ENCODE measurements around the gene GGT6. TPM values are rescaled to one million over a fixed set of nuclear protein-coding genes. Genes with fewer than 3 reads are reported as not detected.
"Not testable (repeated sequence)": the region's sequence is repeated elsewhere in the genome, so short reads cannot be mapped to it uniquely, and the experiment has no call there.

Gene GGT6
- total RNA-seq, 1 donor from 2014 or later = 9.6 TPM

- Histone ChIP-seq H3K36me3 (no peaks in the 10 kb centered on the region), H3K4me1 (peaks cover 35% of the 10 kb centered on the region), H3K27ac (peak overlapping the region; percentile 74), H3K27me3 (no peaks in the 10 kb centered on the region), H3K9me3 (no peaks in the 10 kb centered on the region), H3K4me3 (no peak overlapping the region)
- intact Hi-C loops (cut with DNase I) = no loop called here
- DNase-seq (ENCODE audit: extremely low spot score in 2 of 2) = no peak
- TF ChIP-seq POLR2AphosphoS5 (IDR thresholded peaks at IDR 0.05; ENCODE audit: insufficient read depth in 1 of 2, low read depth in 1 of 2) (peak; percentile 60 to 70), POLR2A (IDR thresholded peaks at IDR 0.05) (no peak), CTCF (IDR thresholded peaks at IDR 0.05) (no peak)
These were observed 45.4 kb upstream of the GGT6 start for GRCh38 chr17:4605826-4606225.

- intact Hi-C loops (cut with DNase I); H3K4me3 ChIP-seq; DNase-seq (ENCODE audit: extremely low spot score in 2 of 2); H3K27me3 ChIP-seq; H3K9me3 ChIP-seq; H3K36me3 ChIP-seq: not testable (repeated sequence)
- H3K27ac ChIP-seq = peak overlapping the region; percentile 74
- peaks cover 35% of the 10 kb centered on the region for H3K4me1 ChIP-seq
These were observed 44.4 kb upstream of the GGT6 start for GRCh38 chr17:4604736-4605135.

- intact Hi-C loops (cut with DNase I) = no loop called here
- Histone ChIP-seq H3K27me3 (no peaks in the 10 kb centered on the region), H3K9me3 (no peaks in the 10 kb centered on the region), H3K4me1 (peaks cover 40% of the 10 kb centered on the region), H3K27ac (peak overlapping the region; percentile 74), H3K36me3 (no peaks in the 10 kb centered on the region), H3K4me3 (no peak overlapping the region)
- TF ChIP-seq POLR2AphosphoS5 (IDR thresholded peaks at IDR 0.05; ENCODE audit: insufficient read depth in 1 of 2, low read depth in 1 of 2) = peak; percentile 7 to 42
- no peak for TF ChIP-seq CTCF (IDR thresholded peaks at IDR 0.05)
- DNase-seq (ENCODE audit: extremely low spot score in 2 of 2) = no peak
These were observed 43.8 kb upstream of the GGT6 start for GRCh38 chr17:4604111-4604644.

GRCh38 chr17:4602041-4602440, 41.7 kb upstream of the GGT6 start:
- intact Hi-C loops (cut with DNase I) = no loop called here

GRCh38 chr17:4601326-4601725, 40.9 kb upstream of the GGT6 start:
- TF ChIP-seq POLR2AphosphoS5 (IDR thresholded peaks at IDR 0.05; ENCODE audit: insufficient read depth in 1 of 2, low read depth in 1 of 2) (no peak), POLR2A (IDR thresholded peaks at IDR 0.05) (no peak), CTCF (IDR thresholded peaks at IDR 0.05) (no peak)
- no peak overlapping the region for H3K27ac ChIP-seq
- H3K27me3 ChIP-seq = no peaks in the 10 kb centered on the region
- no peak overlapping the region for H3K4me3 ChIP-seq
- peaks cover 34% of the 10 kb centered on the region for H3K4me1 ChIP-seq
- no peak for DNase-seq (ENCODE audit: extremely low spot score in 2 of 2)
- H3K9me3 ChIP-seq = no peaks in the 10 kb centered on the region
- intact Hi-C loops (cut with DNase I) = no loop called here
- H3K36me3 ChIP-seq = no peaks in the 10 kb centered on the region

More at GRCh38 chr17:4602041-4602440, 41.7 kb upstream of the GGT6 start:
- no peaks in the 10 kb centered on the region for H3K9me3 ChIP-seq
- DNase-seq (ENCODE audit: extremely low spot score in 2 of 2) = no peak
- H3K36me3 ChIP-seq = no peaks in the 10 kb centered on the region
- TF ChIP-seq POLR2A (IDR thresholded peaks at IDR 0.05) (no peak), CTCF (IDR thresholded peaks at IDR 0.05) (no peak), POLR2AphosphoS5 (IDR thresholded peaks at IDR 0.05; ENCODE audit: insufficient read depth in 1 of 2, low read depth in 1 of 2) (no peak)
- H3K4me1 ChIP-seq = peaks cover 40% of the 10 kb centered on the region
- no peak overlapping the region for H3K4me3 ChIP-seq
- no peak overlapping the region for H3K27ac ChIP-seq
- H3K27me3 ChIP-seq = no peaks in the 10 kb centered on the region
